Measurements from ENCODE around the gene MDFIC. TPM values are rescaled to one million over a fixed set of nuclear protein-coding genes. Genes with fewer than 3 reads are reported as not detected.

Gene MDFIC
- 10 to 100 TPM; 22.9 to 29.3 TPM for total RNA-seq

- Histone ChIP-seq H3K4me1 (ENCODE audit: control insufficient read depth in 1 of 2, low read depth in 2 of 2) (peaks cover 24 to 27% of the 10 kb centered on the region in 2 donors), H3K27ac (peak within 1 kb of the TSS; percentile 86 to 87), H3K4me3 (peak within 1 kb of the TSS; percentile 92), H3K9me3 (no peaks in the 10 kb centered on the region), H3K27me3 (replicated peaks; ENCODE audit: insufficient read depth) (no peaks in the 10 kb centered on the region), H3K36me3 (no peaks in the 10 kb centered on the region)
- no peak for DNase-seq (ENCODE audit: low spot score)
- peak; percentile 29 for ATAC-seq (ENCODE audit: insufficient number of reproducible peaks, low FRiP score, low read depth)
- TF ChIP-seq, protein P1, sequence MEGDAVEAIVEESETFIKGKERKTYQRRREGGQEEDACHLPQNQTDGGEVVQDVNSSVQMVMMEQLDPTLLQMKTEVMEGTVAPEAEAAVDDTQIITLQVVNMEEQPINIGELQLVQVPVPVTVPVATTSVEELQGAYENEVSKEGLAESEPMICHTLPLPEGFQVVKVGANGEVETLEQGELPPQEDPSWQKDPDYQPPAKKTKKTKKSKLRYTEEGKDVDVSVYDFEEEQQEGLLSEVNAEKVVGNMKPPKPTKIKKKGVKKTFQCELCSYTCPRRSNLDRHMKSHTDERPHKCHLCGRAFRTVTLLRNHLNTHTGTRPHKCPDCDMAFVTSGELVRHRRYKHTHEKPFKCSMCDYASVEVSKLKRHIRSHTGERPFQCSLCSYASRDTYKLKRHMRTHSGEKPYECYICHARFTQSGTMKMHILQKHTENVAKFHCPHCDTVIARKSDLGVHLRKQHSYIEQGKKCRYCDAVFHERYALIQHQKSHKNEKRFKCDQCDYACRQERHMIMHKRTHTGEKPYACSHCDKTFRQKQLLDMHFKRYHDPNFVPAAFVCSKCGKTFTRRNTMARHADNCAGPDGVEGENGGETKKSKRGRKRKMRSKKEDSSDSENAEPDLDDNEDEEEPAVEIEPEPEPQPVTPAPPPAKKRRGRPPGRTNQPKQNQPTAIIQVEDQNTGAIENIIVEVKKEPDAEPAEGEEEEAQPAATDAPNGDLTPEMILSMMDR (IDR thresholded peaks at IDR 0.05): no peak
Measured at GRCh38 chr7:114922026-114922651, at the start of gene MDFIC. MDFIC (plus strand) TSS chr7:114922094; CDS start chr7:114923034, 940 bp downstream.

DNA sequence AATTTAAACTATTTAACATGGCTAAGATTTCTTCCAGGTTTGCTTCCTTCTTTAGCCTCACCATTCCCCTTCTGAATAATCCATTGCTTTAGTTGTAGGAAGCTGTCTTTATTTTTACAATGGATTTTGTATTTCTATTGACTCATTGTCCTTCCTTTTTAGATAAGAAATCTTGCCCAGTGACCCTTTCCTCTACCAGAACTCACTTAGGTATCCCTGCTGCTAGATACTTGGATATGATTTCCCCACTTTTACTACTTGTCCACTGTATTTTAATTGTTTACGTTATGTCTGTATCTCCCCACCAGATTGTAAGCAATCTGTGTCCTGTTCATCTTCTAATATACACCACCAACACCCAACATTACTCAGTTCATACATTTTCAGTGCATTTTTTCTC lies 47.7 kb upstream of the MDFIC start:
- DNase-seq (ENCODE audit: low spot score) (no peak), ATAC-seq (ENCODE audit: insufficient number of reproducible peaks, low FRiP score, low read depth) (no peak)
- H3K27ac ChIP-seq: no peak overlapping the region

DNA sequence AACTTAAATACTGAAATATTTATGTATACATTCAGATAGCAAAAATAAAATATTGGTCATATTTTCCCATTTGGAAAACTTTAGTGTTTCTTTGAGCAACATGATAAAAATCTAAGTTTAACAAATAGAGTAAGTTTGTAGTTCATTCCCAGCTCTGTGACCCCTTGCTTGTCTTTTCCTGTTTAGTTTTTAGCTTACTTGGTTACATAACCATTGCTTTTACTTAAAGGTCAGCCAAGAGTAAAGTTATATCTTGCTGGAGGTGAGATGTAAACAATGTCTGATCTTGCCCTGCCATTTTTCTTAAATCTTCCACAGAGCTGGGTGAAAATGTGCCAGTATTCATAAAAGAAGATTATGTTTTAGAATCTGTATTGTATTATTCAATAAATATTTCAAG lies 46.7 kb upstream of the MDFIC start:
- Histone ChIP-seq H3K27ac (no peak overlapping the region), H3K9me3 (peaks cover 2% of the 10 kb centered on the region), H3K36me3 (no peaks in the 10 kb centered on the region), H3K4me1 (ENCODE audit: control insufficient read depth in 1 of 2, low read depth in 2 of 2) (no peaks in the 10 kb centered on the region), H3K27me3 (replicated peaks; ENCODE audit: insufficient read depth) (no peaks in the 10 kb centered on the region), H3K4me3 (no peak overlapping the region)
- TF ChIP-seq, protein P1 (IDR thresholded peaks at IDR 0.05): no peak
- DNase-seq (ENCODE audit: low spot score) (no peak), ATAC-seq (ENCODE audit: insufficient number of reproducible peaks, low FRiP score, low read depth) (no peak)

More for the DNA sequence above, 47.7 kb upstream of the MDFIC start:
- Histone ChIP-seq H3K4me3 (no peak overlapping the region), H3K27me3 (replicated peaks; ENCODE audit: insufficient read depth) (no peaks in the 10 kb centered on the region), H3K4me1 (ENCODE audit: control insufficient read depth in 1 of 2, low read depth in 2 of 2) (no peaks in the 10 kb centered on the region), H3K9me3 (no peaks in the 10 kb centered on the region), H3K36me3 (no peaks in the 10 kb centered on the region)
- TF ChIP-seq, protein P1 (IDR thresholded peaks at IDR 0.05): no peak

DNA sequence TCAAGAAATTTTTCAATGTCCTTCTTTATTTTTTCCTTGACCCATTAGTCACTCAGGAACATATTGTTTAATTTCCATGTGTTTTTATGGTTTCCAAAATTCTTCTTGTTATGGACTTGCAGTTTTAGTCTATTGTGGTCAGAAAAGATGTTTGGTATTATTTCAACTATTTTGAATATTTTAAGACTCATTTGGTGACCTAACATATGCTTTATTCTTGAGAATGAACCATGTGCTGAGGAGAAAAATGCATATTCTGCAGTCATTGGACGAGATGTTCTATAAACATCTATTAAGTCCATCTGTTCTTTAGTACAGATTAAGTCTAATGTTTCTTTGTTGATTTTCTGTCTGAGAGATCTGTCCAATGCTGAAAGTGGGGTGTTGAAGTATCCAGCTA lies 42.3 kb upstream of the MDFIC start:
- DNase-seq (ENCODE audit: low spot score) (no peak), ATAC-seq (ENCODE audit: insufficient number of reproducible peaks, low FRiP score, low read depth) (no peak)
- Histone ChIP-seq H3K9me3 (peaks cover 3% of the 10 kb centered on the region), H3K4me1 (ENCODE audit: control insufficient read depth in 1 of 2, low read depth in 2 of 2) (no peaks in the 10 kb centered on the region), H3K4me3 (no peak overlapping the region), H3K27ac (no peak overlapping the region), H3K27me3 (replicated peaks; ENCODE audit: insufficient read depth) (no peaks in the 10 kb centered on the region), H3K36me3 (no peaks in the 10 kb centered on the region)
- TF ChIP-seq, protein P1 (IDR thresholded peaks at IDR 0.05): no peak

GRCh38 chr7:114885836-114886235 lies 36.1 kb upstream of the MDFIC start:
- no peak overlapping the region for H3K27ac ChIP-seq
- ATAC-seq (ENCODE audit: insufficient number of reproducible peaks, low FRiP score, low read depth) (no peak), DNase-seq (ENCODE audit: low spot score) (no peak)
- H3K27me3 ChIP-seq (replicated peaks; ENCODE audit: insufficient read depth): no peaks in the 10 kb centered on the region
- H3K4me1 ChIP-seq (ENCODE audit: control insufficient read depth in 1 of 2, low read depth in 2 of 2): no peaks in the 10 kb centered on the region
- H3K9me3 ChIP-seq: no peaks in the 10 kb centered on the region
- H3K4me3 ChIP-seq: no peak overlapping the region
- TF ChIP-seq, protein P1 (IDR thresholded peaks at IDR 0.05): no peak
- H3K36me3 ChIP-seq: no peaks in the 10 kb centered on the region
